ENCODE measurements around the gene CLPTM1L. TPM values are rescaled to one million over a fixed set of nuclear protein-coding genes. Genes with fewer than 3 reads are reported as not detected.

Gene CLPTM1L
- total RNA-seq, 3 donors from 2014 or later, result 94.0 to 121 (median 107) TPM

- intact Hi-C loops (cut with DNase I; ENCODE audit: low total_unique reads), result no loop called here
- TF ChIP-seq POLR2AphosphoS5 (IDR thresholded peaks at IDR 0.05) (no peak), CTCF (IDR thresholded peaks at IDR 0.05) (no peak), POLR2A (IDR thresholded peaks at IDR 0.05) (no peak)
- no peaks in the 10 kb centered on the region for H3K4me1 ChIP-seq
- H3K27me3 ChIP-seq, result no peaks in the 10 kb centered on the region
- no peaks in the 10 kb centered on the region for H3K9me3 ChIP-seq
- H3K36me3 ChIP-seq, result peaks cover 12% of the 10 kb centered on the region
- no peak for DNase-seq (ENCODE audit: low spot score in 2 of 2)
- H3K27ac ChIP-seq, result no peak overlapping the region
- H3K4me3 ChIP-seq, result no peak overlapping the region
Observed at GRCh38 chr5:1338506-1339070, 6.3 kb downstream of the CLPTM1L start.

- Histone ChIP-seq H3K36me3 (peaks cover 12% of the 10 kb centered on the region), H3K4me3 (no peak overlapping the region)
Observed at GRCh38 chr5:1338196-1338490, 6.8 kb downstream of the CLPTM1L start.

GRCh38 chr5:1337489-1338195 lies 7.3 kb downstream of the CLPTM1L start:
- no peaks in the 10 kb centered on the region for H3K27me3 ChIP-seq
- DNase-seq (ENCODE audit: low spot score in 2 of 2), result no peak
- intact Hi-C loops (cut with DNase I; ENCODE audit: low total_unique reads), result no loop called here
- H3K27ac ChIP-seq, result no peak overlapping the region
- H3K9me3 ChIP-seq, result no peaks in the 10 kb centered on the region
- TF ChIP-seq POLR2A (IDR thresholded peaks at IDR 0.05) (no peak), POLR2AphosphoS5 (IDR thresholded peaks at IDR 0.05) (no peak), CTCF (IDR thresholded peaks at IDR 0.05) (no peak)
- no peaks in the 10 kb centered on the region for H3K4me1 ChIP-seq
- H3K36me3 ChIP-seq, result peaks cover 12% of the 10 kb centered on the region
- no peak overlapping the region for H3K4me3 ChIP-seq

More at GRCh38 chr5:1338196-1338490, 6.8 kb downstream of the CLPTM1L start:
- Histone ChIP-seq H3K9me3 (no peaks in the 10 kb centered on the region), H3K4me1 (no peaks in the 10 kb centered on the region), H3K27ac (no peak overlapping the region), H3K27me3 (no peaks in the 10 kb centered on the region)
- intact Hi-C loops (cut with DNase I; ENCODE audit: low total_unique reads), result no loop called here
- no peak for DNase-seq (ENCODE audit: low spot score in 2 of 2)
- TF ChIP-seq POLR2A (IDR thresholded peaks at IDR 0.05), result no peak
- no peak for TF ChIP-seq CTCF (IDR thresholded peaks at IDR 0.05)
- no peak for TF ChIP-seq POLR2AphosphoS5 (IDR thresholded peaks at IDR 0.05)

- peaks cover 12% of the 10 kb centered on the region for H3K36me3 ChIP-seq
- no peaks in the 10 kb centered on the region for H3K4me1 ChIP-seq
- TF ChIP-seq CTCF (IDR thresholded peaks at IDR 0.05) (no peak), POLR2AphosphoS5 (IDR thresholded peaks at IDR 0.05) (no peak), POLR2A (IDR thresholded peaks at IDR 0.05) (no peak)
- no peaks in the 10 kb centered on the region for H3K9me3 ChIP-seq
- no peak overlapping the region for H3K4me3 ChIP-seq
- H3K27me3 ChIP-seq, result no peaks in the 10 kb centered on the region
- H3K27ac ChIP-seq, result no peak overlapping the region
- intact Hi-C loops (cut with DNase I; ENCODE audit: low total_unique reads), result no loop called here
- DNase-seq (ENCODE audit: low spot score in 2 of 2), result no peak
Observed at GRCh38 chr5:1336749-1337488, 8.0 kb downstream of the CLPTM1L start.

GRCh38 chr5:1336106-1336561 lies 8.8 kb downstream of the CLPTM1L start:
- DNase-seq (ENCODE audit: low spot score in 2 of 2), result no peak
- no peak overlapping the region for H3K27ac ChIP-seq
- H3K36me3 ChIP-seq, result peaks cover 12% of the 10 kb centered on the region
- no peak overlapping the region for H3K4me3 ChIP-seq
- no peaks in the 10 kb centered on the region for H3K4me1 ChIP-seq
- H3K27me3 ChIP-seq, result no peaks in the 10 kb centered on the region
- intact Hi-C loops (cut with DNase I; ENCODE audit: low total_unique reads), result no loop called here
- TF ChIP-seq POLR2AphosphoS5 (IDR thresholded peaks at IDR 0.05) (no peak), CTCF (IDR thresholded peaks at IDR 0.05) (no peak), POLR2A (IDR thresholded peaks at IDR 0.05) (no peak)
- H3K9me3 ChIP-seq, result no peaks in the 10 kb centered on the region

All from breast epithelium (tissue), 4 donors.